Measurements from ENCODE around the gene RGS19.

- no peak for TF ChIP-seq CTCF (IDR thresholded peaks at IDR 0.05)
- no peak for TF ChIP-seq POLR2A (IDR thresholded peaks at IDR 0.05)
Measured at GRCh38 chr20:64106981-64107735, 27.8 kb upstream of the RGS19 start, which contains the start of gene NPBWR2.
